Embryonic facial prominence (tissue), 1 donor: ENCODE measurements around the gene GTF3C2.
"Not testable (repeated sequence)": the region's sequence is repeated elsewhere in the genome, so short reads cannot be mapped to it uniquely, and the experiment has no call there.

Source experiments
- DNase-seq: peaks from one replicate; pipeline ENCODE4 v3.0.0-alpha.2; 2016; ENCODE audit errors: extremely low spot score

Gene GTF3C2

GRCh38 chr2:27322301-27322765, 34.2 kb downstream of the GTF3C2 start:
- DNase-seq = no peak

- no peak for DNase-seq
Observed at GRCh38 chr2:27320958-27321543, 35.5 kb downstream of the GTF3C2 start.

- not testable (repeated sequence) for DNase-seq
Observed at GRCh38 chr2:27319839-27320238, 36.7 kb downstream of the GTF3C2 start.

DNA sequence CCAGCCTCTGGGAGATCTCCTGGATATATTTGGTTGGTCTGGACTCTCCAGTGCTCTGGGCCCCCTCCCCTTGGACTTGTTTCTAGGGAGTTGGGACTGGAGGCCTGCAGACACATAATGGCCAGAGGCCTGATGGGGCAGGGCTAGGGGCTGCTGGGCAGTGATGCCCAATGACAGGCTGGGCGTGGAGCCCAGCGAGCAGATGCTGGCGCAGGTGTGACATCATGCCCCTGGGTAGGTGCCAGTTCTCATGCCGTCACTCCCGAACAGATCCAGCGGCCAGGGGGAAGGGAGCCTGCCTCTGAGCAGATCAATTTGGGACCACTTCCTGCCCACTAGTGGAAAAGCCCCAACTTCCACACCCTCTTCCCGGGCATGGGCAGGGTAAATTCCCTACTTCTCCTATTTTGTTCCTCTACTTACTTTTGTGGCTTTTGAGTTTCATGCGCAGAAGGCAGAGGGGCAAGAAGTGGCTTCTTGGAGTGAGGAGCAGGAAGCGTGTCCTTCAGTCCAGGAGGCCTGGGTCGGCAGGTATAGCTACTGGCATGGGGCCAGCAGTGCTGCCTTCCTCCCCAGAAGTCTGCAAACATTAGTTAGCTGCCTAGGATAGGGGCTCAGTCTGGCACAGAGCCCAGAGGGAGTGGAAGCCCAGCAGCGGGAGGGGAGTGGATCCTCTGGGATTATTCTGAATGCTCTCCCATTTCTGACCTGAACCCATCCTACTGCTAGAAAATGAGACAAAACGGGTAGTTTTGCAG, 39.7 kb downstream of the GTF3C2 start:
- DNase-seq = no peak

DNA sequence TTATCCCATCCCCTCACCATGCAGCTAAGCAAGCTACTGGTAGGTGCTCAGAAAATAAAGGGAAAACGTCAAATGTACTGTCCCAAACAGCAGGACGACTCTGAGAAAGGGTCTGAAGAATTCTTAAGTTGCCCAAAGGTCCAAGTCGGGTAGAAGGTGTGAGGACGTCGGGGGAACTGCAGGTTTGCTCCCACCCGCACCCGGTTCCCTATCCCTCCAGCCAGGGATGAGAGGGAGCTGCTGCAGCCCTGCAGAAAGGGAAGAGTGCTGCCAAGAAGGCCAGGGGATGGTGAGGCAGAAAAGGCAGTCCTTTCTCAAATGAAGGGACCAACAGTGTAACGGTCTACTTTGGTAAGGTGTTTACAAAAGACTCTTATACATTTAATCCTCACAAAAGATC, 41.4 kb downstream of the GTF3C2 start:
- DNase-seq = no peak

DNA sequence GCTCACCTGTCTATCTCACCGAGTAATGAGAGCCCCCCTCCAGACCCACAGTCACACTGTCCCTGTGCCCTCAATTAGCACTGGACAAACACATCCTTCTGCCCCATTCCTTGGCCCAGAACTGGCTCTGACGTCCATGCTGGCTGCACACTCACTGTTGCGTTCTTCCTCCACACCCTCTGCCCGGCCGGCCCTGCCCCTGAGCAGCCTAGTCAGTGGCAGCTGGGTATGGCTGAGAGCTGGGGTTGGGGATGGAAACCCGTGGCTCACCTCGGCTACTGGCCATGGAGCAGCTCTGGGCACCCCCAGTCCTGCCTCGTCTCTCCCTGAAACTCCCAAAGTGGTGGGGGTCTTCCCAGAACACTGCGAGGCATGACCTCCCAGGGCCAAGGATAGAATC, 41.9 kb downstream of the GTF3C2 start:
- no peak for DNase-seq

GRCh38 chr2:27313882-27314645, 42.5 kb downstream of the GTF3C2 start:
- DNase-seq = no peak

GRCh38 chr2:27312152-27312551, 44.4 kb downstream of the GTF3C2 start:
- DNase-seq = no peak

DNA sequence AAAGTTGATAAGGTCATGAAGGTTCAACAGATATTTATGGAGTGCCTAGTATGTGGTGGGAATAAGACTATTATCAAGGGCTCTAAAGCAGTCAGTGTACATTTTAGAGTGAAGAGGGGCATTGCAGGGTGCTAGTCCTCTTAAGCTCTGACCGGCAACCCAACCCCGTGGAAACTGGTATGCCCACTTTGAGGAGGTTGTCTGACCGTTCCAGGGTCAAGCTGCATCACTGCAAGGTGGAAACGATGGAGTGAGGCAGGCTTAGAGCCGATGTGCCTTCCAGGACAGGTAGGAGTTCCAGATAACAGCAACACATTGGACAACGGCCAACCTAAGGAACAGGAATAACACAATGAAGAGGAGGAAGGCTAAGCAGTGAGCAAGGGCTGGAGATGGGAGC, 46.9 kb downstream of the GTF3C2 start:
- DNase-seq = no peak

DNA sequence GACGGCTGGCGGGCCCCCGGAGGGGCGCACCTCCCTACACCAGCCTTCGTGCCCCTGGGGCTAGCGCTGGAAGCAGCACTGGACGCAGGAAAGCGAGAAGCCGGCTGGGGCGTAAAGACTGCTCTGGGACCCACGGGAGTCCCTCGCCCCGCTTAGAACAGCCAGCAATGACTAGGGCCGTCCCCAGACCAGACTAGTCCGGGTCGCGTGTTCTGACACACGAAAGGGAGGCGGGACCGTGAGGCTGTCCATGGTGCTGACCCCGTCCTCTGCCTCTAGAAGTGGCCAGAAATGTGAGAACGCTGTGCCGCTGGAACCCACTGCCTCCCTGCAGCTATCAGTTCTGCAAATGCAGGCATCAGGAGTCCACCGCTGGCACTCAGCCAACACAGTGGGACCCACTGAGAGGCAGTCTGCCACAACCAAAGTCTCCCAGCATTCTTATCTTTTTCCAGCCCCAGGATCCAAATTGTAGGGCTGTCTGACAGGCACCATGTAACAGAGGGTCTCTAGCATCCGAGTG, 48.1 kb downstream of the GTF3C2 start, which contains the start of gene UCN:
Gene UCN (minus strand): TSS at position 87 of the 523 bp plus-strand sequence. CDS start 550 bp downstream, outside the sequence.
- no peak for DNase-seq

- DNase-seq = no peak
Observed at GRCh38 chr2:27307545-27308358, 48.8 kb downstream of the GTF3C2 start.

GRCh38 chr2:27307287-27307544, 49.3 kb downstream of the GTF3C2 start:
- DNase-seq = no peak

- no peak for DNase-seq
Observed at GRCh38 chr2:27306573-27307286, 49.8 kb downstream of the GTF3C2 start.

- no peak for DNase-seq
Observed at GRCh38 chr2:27306136-27306535, 50.4 kb downstream of the GTF3C2 start.

GRCh38 chr2:27305516-27305915, 51.0 kb downstream of the GTF3C2 start:
- no peak for DNase-seq

- no peak for DNase-seq
Observed at GRCh38 chr2:27304488-27305240, 51.9 kb downstream of the GTF3C2 start.

DNA sequence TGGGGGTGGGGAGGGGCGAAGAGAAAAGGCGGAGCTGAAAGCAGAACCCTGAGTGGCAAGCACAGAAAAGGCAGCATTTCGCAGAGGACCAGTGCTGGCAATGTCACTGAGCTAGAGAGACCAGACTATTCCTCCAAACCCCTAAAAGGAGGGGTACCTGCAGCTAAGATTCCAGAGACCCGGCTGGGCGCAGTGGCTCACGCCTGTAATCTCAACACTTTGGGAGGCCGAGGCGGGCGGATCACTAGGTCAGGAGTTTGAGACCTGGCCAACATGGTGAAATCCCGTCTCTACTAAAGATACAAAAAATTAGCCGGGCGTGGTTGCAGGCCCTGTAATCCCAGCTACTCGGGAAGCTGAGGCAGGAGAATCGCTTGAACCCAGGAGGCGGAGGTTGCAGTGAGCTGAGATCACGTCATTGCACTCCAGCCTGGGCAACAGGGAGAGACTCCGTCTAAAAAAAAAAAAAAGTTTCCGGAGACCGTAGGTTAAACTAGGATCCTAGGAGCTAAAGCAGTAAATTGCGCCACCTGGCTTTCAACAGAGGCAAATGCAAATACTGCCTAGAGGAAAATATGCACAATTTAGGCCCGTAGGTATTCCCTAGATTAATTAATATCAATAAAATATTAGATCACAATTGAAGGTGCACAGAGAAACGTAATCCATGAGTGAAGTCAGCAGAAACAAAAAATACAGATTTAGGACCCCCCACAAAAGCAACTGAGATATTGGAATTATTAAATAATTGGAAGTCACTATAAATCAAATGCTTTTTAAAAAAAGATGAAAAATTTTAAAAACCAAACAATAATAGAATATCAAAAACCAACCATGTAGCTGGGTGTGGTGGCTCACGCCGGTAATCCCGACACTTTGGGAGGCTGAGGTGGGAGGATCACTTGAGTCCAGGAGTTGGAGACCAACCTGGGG, 53.2 kb downstream of the GTF3C2 start:
- DNase-seq = no peak

- DNase-seq = not testable (repeated sequence)
Observed at GRCh38 chr2:27300606-27301005, 56.0 kb downstream of the GTF3C2 start.

- no peak for DNase-seq
Observed at GRCh38 chr2:27298391-27299080, 58.0 kb downstream of the GTF3C2 start.
